Keratinocyte (primary cell): Measurements from ENCODE around the gene GJB4.

Source experiments
- CTCF ChIP-seq, 3 experiments: IDR thresholded peaks in 1 of 3; conservative IDR thresholded peaks in 1 of 3; optimal IDR thresholded peaks in 1 of 3; 2 replicates in 2 of 3; 3 replicates in 1 of 3; pipeline versions ENCODE3 to v1.5.1; 2011; ENCODE audit warnings: low read length in 3 of 3, mild to moderate bottlenecking in 3 of 3, moderate library complexity in 2 of 3, control low read depth in 1 of 3, inconsistent platforms in 1 of 3; ENCODE audit not compliant: insufficient read depth in 2 of 3; ENCODE audit errors: extremely low read depth in 1 of 3
- EZH2 ChIP-seq: IDR thresholded peaks from one replicate; pipeline ENCODE4 v1.6.1; 2012; ENCODE audit warnings: inconsistent platforms, mild to moderate bottlenecking, low read length, moderate library complexity

GRCh38 chr1:34711485-34711884 is 48.1 kb upstream of the GJB4 start:
- TF ChIP-seq EZH2 (no peak), CTCF (optimal IDR thresholded peaks at IDR 0.05 in 1 of 3, IDR thresholded peaks at IDR 0.05 in 1 of 3, conservative IDR thresholded peaks at IDR 0.05 in 1 of 3; ENCODE audit: extremely low read depth in 1 of 3, insufficient read depth in 2 of 3, low read length in 3 of 3) (no peak)
